ENCODE data around the gene MRPS25.
"Not testable (repeated sequence)": the region's sequence is repeated elsewhere in the genome, so short reads cannot be mapped to it uniquely, and the experiment has no call there.

MRPS25 gene

GRCh38 chr3:15007681-15008141 is 57.4 kb downstream of the MRPS25 start:
- Histone ChIP-seq H3K27ac (no peak overlapping the region), H3K4me3 (no peak overlapping the region)

DNA sequence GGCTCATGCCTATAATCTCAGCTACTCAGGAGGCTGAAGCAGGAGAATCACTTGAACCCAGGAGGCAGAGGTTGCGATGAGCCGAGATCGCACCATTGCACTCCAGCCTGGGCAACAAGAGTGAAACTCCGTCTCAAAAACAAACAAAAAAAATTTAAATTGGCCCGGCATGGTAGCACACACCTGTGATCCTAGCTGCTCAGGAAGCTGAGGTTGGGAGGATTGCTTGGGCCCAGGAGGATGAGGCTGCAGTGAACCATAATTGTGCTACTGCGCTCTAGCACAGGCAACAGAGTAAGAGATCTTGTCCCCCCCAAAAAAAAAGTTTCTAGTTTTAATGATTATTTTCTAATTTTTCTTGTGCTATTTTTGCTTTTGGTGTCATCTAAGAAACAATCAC is 65.9 kb downstream of the MRPS25 start:
- not testable (repeated sequence) for H3K4me3 ChIP-seq, H3K27ac ChIP-seq

Measured in skin epidermis (tissue), 12 donors.